ENCODE measurements around the gene INTS14. TPM values are rescaled to one million over a fixed set of nuclear protein-coding genes. Genes with fewer than 3 reads are reported as not detected.

The INTS14 gene
- total RNA-seq, 1 experiment from 2014 or later = 38.2 TPM

DNA sequence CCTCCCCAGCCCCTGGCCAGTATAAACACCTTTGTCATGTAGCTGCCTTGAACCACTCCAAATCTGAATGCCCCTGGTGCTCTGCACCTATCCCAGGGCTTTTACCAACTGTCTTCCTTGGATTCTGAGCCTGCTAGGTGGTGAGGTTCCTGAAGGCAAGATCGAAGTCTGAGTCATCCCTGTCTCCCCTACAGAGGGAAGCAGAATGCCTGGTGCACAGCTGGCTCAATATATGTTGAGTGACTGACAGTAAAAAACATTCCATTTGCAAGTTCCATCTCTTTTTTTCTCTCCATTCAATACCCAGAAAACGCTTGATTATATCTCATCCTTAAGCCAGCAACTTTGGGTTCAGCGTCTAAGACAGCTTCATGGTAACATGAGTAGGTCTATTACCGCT is 35.6 kb upstream of the INTS14 start:
- ChIA-PET CTCF (no interaction called here), POLR2A (no interaction called here)
- intact Hi-C loops (cut with micrococcal nuclease; ENCODE audit: unreplicated experiment) = no loop called here
- no peaks in the 10 kb centered on the region for H3K36me3 ChIP-seq (ENCODE audit: control insufficient read depth, insufficient read depth, low read length)
- H3K27me3 Mint-ChIP-seq (ENCODE audit: insufficient read depth, unreplicated experiment) = no peaks in the 10 kb centered on the region
- no peaks in the 10 kb centered on the region for H3K27me3 ChIP-seq (replicated peaks; ENCODE audit: control insufficient read depth, insufficient read depth, low read length)
- H3K9me3 ChIP-seq = no peaks in the 10 kb centered on the region
- H3K4me3 ChIP-seq (ENCODE audit: low read depth, low read length) = no peak overlapping the region
- no peaks in the 10 kb centered on the region for H3K4me1 ChIP-seq
- H3K36me3 Mint-ChIP-seq (ENCODE audit: insufficient read depth, unreplicated experiment) = no peaks in the 10 kb centered on the region
- TF ChIP-seq, protein P1, sequence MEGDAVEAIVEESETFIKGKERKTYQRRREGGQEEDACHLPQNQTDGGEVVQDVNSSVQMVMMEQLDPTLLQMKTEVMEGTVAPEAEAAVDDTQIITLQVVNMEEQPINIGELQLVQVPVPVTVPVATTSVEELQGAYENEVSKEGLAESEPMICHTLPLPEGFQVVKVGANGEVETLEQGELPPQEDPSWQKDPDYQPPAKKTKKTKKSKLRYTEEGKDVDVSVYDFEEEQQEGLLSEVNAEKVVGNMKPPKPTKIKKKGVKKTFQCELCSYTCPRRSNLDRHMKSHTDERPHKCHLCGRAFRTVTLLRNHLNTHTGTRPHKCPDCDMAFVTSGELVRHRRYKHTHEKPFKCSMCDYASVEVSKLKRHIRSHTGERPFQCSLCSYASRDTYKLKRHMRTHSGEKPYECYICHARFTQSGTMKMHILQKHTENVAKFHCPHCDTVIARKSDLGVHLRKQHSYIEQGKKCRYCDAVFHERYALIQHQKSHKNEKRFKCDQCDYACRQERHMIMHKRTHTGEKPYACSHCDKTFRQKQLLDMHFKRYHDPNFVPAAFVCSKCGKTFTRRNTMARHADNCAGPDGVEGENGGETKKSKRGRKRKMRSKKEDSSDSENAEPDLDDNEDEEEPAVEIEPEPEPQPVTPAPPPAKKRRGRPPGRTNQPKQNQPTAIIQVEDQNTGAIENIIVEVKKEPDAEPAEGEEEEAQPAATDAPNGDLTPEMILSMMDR (IDR thresholded peaks at IDR 0.05; ENCODE audit: insufficient read depth in 1 of 2, low read depth in 1 of 2, low read length in 1 of 2, severe bottlenecking in 1 of 2, unreplicated experiment in 1 of 2) = no peak
- no peak overlapping the region for H3K4me3 Mint-ChIP-seq (ENCODE audit: unreplicated experiment)
- H3K9me3 Mint-ChIP-seq (ENCODE audit: unreplicated experiment) = no peaks in the 10 kb centered on the region
- no peak overlapping the region for H3K27ac Mint-ChIP-seq (ENCODE audit: unreplicated experiment)
- DNase-seq = no peak
- BruUV-seq (replicated peaks) = no TSS peak
- H3K4me1 Mint-ChIP-seq (ENCODE audit: low read depth, unreplicated experiment) = no peaks in the 10 kb centered on the region

DNA sequence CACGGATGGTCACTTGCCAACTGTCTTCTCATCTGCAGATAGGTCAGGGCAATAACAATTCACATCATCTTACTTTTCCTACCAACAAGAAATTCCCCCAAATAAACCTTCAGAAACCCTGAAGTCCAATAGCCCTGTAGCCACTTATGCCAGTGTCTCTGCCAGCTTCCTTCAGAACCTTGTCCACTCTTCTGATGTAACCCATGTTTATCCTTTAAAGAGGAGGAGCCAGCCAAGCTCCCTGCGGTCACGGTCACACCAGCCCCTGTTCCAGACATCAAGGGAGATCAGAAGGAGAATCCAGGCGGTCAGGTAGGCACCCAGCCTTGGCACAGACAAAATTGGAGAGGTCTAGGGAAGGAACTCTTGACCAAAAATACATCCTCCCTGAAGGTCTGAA is 34.5 kb upstream of the INTS14 start:
- H3K4me1 ChIP-seq = no peaks in the 10 kb centered on the region
- BruUV-seq (replicated peaks) = no TSS peak
- TF ChIP-seq, protein P1 (IDR thresholded peaks at IDR 0.05; ENCODE audit: insufficient read depth in 1 of 2, low read depth in 1 of 2, low read length in 1 of 2, severe bottlenecking in 1 of 2, unreplicated experiment in 1 of 2) = no peak
- H3K36me3 ChIP-seq (ENCODE audit: control insufficient read depth, insufficient read depth, low read length) = no peaks in the 10 kb centered on the region
- Mint-ChIP-seq H3K9me3 (ENCODE audit: unreplicated experiment) (no peaks in the 10 kb centered on the region), H3K4me3 (ENCODE audit: unreplicated experiment) (no peak overlapping the region), H3K4me1 (ENCODE audit: low read depth, unreplicated experiment) (no peaks in the 10 kb centered on the region), H3K36me3 (ENCODE audit: insufficient read depth, unreplicated experiment) (no peaks in the 10 kb centered on the region), H3K27me3 (ENCODE audit: insufficient read depth, unreplicated experiment) (no peaks in the 10 kb centered on the region), H3K27ac (ENCODE audit: unreplicated experiment) (no peak overlapping the region)
- intact Hi-C loops (cut with micrococcal nuclease; ENCODE audit: unreplicated experiment) = no loop called here
- H3K9me3 ChIP-seq = no peaks in the 10 kb centered on the region
- no peaks in the 10 kb centered on the region for H3K27me3 ChIP-seq (replicated peaks; ENCODE audit: control insufficient read depth, insufficient read depth, low read length)
- no peak for DNase-seq
- ChIA-PET CTCF (interaction anchor here (0.6 kb wide), 1 partner anchor 179 kb away, joined by 3 read pairs; no protein-coding TSS in a partner anchor), POLR2A (no interaction called here)
- H3K4me3 ChIP-seq (ENCODE audit: low read depth, low read length) = no peak overlapping the region

DNA sequence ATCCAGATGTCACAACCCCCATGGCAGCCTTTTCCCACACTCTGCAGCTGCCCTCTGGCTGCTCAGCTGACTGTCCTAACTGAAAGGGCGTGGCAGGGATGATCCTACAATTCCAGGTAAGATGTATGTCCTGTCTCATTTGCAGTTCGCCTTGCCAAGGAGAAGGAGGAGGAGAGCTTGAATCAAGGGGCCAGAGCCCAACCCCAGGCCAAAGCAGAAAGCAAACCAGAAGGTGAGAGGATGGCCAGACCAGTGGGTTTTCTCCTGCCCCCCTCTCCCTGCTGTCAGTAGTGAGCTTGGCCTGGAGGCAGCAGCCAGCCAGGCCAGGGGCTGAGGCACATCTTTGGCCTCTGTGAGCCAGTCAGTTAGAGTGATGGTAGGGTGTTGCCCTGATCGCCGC is 33.4 kb upstream of the INTS14 start:
- H3K4me1 Mint-ChIP-seq (ENCODE audit: low read depth, unreplicated experiment) = no peaks in the 10 kb centered on the region
- H3K27ac Mint-ChIP-seq (ENCODE audit: unreplicated experiment) = no peak overlapping the region
- Histone ChIP-seq H3K36me3 (ENCODE audit: control insufficient read depth, insufficient read depth, low read length) (no peaks in the 10 kb centered on the region), H3K27me3 (replicated peaks; ENCODE audit: control insufficient read depth, insufficient read depth, low read length) (no peaks in the 10 kb centered on the region), H3K4me3 (ENCODE audit: low read depth, low read length) (no peak overlapping the region), H3K4me1 (no peaks in the 10 kb centered on the region), H3K9me3 (no peaks in the 10 kb centered on the region)
- no peak for DNase-seq
- no peaks in the 10 kb centered on the region for H3K36me3 Mint-ChIP-seq (ENCODE audit: insufficient read depth, unreplicated experiment)
- intact Hi-C loops (cut with micrococcal nuclease; ENCODE audit: unreplicated experiment) = no loop called here
- TF ChIP-seq, protein P1 (IDR thresholded peaks at IDR 0.05; ENCODE audit: insufficient read depth in 1 of 2, low read depth in 1 of 2, low read length in 1 of 2, severe bottlenecking in 1 of 2, unreplicated experiment in 1 of 2) = no peak
- ChIA-PET CTCF (no interaction called here), POLR2A (no interaction called here)
- BruUV-seq (replicated peaks) = no TSS peak
- no peaks in the 10 kb centered on the region for H3K9me3 Mint-ChIP-seq (ENCODE audit: unreplicated experiment)
- H3K4me3 Mint-ChIP-seq (ENCODE audit: unreplicated experiment) = no peak overlapping the region
- no peaks in the 10 kb centered on the region for H3K27me3 Mint-ChIP-seq (ENCODE audit: insufficient read depth, unreplicated experiment)

Data from Caco-2 (cell line).